Kidney glomerular epithelial cell (primary cell): Measurements from ENCODE around the gene OR10G2.
"Not testable (repeated sequence)": the region's sequence is repeated elsewhere in the genome, so short reads cannot be mapped to it uniquely, and the experiment has no call there.

ENCODE experiments used
- DNase-seq: peaks from one replicate; lab custom pipeline; 2025; lab: John Stamatoyannopoulos, UW

OR10G2 gene, protein sequence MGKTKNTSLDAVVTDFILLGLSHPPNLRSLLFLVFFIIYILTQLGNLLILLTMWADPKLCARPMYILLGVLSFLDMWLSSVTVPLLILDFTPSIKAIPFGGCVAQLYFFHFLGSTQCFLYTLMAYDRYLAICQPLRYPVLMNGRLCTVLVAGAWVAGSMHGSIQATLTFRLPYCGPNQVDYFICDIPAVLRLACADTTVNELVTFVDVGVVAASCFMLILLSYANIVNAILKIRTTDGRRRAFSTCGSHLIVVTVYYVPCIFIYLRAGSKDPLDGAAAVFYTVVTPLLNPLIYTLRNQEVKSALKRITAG

DNA sequence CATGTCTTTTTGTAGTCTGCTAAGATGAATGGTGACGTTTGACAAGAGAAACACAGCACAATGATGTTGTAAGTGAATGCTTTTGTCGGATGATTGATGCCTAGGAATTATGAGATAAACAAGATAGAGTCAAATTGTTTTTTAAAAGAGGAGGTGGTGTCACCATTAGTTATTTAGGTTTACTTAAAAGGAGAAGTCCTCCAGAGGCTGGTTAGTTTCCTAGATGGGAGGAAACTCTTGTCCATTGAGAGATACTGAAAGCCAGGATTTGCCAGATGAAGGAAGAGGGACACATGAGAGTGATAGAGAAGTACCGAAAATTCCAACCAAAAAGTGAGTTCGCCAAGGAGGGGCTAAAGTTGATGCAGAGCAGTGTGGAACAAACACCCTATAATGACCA is at the start of gene OR10G2:
TSS of gene OR10G2 (minus strand) at position 101 of the 400 bp plus-strand sequence. CDS start at position 3, 98 bp downstream.
- DNase-seq, result no peak

DNA sequence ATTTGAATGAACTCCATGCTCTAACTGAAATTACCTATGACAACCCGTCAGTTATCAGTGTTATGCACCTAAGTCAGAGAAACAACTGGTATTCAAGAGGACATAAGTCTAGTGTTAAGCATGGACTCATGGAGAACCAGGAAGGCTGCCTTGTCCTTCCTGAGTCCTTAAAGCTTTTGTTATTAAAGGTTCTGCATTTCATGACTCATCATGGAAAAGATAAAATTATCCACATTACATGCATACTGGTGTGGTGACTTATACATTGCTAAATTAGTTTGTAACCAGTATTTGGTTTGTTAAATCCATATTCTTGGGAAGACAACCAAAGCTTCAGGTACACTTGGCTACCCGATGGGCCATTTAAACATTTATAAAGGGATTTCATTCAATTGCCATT is 45.3 kb upstream of the OR10G2 start:
- no peak for DNase-seq

DNA sequence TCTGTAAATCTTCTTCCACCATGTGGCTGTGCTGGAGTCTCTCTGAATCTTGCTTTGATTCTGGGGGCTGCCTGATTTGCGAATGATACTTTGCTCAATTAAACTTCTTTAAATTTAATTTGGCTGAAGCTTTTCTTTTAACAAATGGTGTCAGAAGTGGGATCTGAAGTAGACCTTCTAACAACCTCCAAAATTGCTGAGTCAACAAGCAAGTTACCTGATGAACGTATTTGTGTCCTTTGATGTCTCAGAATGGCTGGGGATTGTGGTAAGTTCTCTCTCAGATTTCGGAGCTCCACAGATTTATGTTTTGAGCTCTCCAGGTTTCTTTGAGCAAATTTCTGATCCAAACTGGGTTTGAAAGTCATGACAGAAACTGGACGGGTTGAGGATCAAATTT is 40.8 kb upstream of the OR10G2 start:
- no peak for DNase-seq

DNA sequence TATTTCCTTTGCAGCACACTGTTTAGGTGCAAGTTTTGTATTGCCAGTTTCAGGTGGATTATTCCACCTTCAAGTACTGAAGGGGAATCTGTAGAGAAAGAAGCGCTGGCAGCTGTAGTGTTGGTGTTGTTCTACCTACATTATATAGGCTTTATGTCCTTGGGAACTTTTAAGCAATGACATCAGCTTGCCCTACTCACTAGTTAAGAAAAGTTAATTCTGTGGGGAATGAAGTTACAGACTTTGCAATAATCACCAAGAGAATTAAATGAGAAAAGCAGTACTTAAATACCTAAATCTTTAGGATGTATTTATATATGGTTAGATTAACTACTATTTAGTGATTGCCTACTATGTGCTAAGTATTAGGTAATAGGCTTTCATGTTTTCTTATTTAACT is 39.0 kb upstream of the OR10G2 start, which contains the start of gene OR4E1:
TSS of gene OR4E1 (minus strand) at position 101 of the 400 bp plus-strand sequence. CDS start 2,883 bp downstream, outside the sequence.
- DNase-seq, result no peak

DNA sequence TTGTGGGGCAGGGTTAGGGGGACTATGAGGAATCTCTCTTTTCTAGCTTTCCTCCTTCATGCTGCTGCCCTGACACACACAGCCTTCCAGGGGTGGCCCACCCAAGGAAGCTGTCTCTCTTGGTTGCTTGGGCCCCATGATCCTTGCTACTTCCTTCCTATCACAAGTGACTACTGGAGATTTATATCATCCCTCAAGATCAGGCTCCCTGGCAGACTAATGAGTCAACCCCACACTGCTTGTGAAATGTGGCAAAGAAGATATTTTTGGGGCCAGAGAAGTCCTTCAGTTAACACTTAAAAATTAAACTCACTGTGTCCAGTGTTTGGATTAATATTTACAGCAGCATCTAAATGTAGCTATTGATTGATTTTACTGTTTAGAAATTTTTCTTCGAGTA is 37.4 kb upstream of the OR10G2 start:
- DNase-seq, result no peak

DNA sequence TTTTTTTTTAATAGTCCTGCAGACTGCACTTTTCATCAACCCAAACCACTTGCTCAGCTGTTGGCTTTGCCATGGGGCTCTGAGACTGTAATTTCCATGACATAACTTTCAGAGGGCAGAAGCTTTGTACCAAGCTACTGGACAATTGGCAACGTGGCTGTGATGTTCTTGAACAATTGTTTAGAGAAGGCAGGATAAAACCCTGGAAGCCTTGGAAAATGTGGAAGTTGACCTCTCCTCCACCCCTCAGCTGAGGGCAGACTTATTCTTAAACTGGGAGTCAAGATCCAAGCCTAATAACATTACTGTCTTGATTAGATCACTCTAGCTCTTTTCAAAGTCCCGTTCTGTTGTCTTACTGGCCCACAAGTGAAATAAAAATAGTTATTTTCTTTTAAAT is 36.6 kb upstream of the OR10G2 start:
- DNase-seq, result no peak

DNA sequence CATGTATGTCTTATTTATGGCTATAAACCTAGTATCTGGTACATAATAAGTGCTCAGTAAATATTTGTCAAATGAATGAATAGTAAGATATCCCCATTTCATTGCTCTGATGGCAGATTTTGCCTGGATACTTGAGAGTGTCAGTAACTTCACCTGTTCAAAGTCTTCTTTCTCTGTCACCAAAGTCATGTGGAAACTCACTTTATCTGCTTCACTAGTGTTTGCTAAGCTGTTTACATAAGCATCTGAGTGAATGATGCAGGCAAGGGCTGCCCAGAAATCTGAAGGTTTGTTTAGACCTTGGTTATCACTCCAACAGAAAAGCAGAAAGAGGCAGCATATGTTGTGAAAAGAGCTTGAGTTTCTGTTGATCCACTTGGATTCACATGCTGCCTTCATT is 34.5 kb upstream of the OR10G2 start:
- DNase-seq, result no peak

DNA sequence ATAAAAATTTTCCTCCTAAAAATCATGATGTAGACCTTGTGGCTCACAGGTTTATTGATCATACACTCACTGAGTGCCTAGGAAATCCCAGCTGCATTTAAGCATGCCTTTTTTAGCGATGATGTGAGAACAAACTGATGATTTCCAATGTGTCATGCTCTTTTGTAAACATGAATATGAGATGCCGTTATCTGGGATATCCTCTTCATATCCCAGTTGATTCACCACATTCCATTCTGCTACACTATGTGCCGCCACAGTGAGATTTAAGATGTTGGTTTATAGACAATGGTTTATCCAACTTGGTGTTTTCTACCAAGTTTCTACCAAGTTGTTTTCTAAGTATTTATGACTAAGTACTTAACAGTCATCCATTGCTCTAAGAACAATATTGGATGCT is 33.6 kb upstream of the OR10G2 start:
- no peak for DNase-seq

DNA sequence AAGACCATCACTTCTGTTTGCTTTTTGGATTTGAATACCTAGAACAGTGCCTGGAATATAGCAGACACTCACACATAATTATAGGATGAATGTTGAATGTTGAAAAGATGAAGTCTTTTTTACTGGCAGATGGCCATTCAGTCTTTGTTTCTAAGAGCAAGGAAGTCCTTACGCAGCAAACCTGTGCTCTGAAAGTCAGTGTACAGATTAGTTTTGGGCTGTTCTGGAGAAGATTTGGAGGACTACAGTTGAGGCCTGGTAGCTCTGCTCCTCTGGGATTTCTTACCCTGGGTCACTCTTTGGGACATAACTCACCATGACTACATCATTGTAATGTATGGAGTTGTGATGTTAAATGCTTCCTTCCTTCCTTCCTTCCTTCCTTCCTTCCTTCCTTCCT is 22.2 kb upstream of the OR10G2 start:
- no peak for DNase-seq

DNA sequence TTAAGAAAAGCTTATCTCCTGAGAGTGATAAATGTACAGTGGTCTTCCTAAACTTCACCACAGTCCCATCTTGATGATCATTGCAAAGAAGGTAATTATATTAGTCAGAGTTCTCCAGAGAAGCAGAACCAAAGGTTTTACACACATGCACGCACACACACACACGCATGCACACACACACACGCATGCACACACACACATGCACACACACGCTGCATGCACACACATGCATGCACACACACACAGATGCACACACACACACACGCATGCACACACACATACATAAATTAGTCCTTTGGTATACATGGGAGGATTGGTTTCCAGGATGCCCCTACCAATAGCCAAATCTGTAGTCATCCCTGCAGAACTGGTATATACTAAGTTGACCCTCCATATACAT is 19.5 kb upstream of the OR10G2 start:
- no peak for DNase-seq

DNA sequence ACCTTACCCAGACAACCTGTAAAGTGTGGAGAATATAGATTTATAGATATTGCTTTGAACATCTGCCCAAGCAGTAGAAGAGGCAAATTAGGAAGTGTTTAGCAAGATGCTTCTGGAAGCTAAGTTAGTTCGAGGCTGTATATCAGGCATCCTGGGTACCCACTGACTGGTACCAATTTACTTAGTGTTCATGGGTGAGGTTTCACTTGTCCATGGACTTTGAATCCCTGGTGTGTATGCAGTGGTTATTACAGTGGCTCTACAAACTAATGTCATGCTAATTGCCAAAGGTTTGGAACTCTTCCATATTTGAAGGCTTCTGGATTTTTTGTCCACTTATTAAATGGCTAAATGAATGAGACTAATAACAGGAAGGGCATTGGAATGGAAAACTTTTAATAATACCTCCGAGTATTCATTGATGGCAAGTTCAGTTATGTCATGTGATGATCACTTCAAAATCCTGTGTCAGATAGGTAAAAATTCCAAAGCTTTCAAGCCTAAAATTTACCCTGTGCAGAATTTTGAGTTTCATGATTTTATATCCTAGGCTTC is 18.7 kb upstream of the OR10G2 start, which contains the start of gene OR4E2:
TSS of gene OR4E2 (plus strand) at position 505 of the 555 bp plus-strand sequence. CDS start 11,248 bp downstream, outside the sequence.
- DNase-seq, result no peak

DNA sequence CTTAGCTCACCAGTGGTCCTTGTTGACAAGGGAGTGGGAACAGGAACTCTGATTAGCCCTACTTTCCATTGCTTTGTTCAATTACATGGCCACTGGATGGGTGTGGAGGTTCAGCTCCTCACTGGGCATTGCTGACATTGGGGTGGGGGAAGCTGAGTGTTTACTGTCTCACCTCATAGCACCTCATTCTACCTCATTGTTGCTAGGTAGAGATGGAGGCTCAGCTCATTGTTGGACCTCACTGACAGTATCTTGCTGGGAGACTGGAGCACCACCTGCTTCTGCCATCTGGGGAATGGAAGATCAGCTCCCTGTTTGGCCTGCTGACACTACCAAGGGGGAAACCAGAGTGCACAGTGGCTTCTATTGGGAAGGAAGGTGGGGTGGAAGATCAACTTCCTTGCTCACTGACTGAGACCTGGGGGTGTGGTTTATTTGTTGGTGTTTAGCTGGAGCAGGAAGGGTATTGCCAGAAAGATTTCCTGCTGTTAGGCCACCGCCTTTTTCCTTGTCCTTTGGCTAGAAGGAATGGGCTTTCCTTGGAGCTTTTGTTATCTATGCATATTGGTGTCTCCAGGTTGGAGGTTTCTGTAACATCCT is 17.6 kb upstream of the OR10G2 start:
- DNase-seq, result no peak

DNA sequence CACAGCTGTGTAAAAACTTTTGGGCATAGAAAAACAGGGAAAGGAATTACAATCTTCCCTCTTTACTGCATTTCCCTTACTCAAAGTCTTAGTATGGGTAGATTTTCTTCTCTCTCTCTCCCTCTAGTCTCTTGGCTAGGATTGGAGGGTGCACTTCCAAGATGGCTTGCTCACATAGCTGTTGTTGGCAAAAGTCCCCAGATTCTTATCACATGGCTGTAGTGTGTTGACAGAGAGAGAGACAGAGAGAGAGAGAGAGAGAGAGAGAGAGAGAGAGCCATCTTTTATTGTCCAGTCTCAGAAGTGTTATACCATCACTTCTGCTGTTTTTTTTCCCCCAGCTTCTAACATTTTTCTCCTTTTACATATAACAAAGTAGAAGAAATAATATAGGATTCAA is 12.6 kb upstream of the OR10G2 start:
- DNase-seq, result no peak

DNA sequence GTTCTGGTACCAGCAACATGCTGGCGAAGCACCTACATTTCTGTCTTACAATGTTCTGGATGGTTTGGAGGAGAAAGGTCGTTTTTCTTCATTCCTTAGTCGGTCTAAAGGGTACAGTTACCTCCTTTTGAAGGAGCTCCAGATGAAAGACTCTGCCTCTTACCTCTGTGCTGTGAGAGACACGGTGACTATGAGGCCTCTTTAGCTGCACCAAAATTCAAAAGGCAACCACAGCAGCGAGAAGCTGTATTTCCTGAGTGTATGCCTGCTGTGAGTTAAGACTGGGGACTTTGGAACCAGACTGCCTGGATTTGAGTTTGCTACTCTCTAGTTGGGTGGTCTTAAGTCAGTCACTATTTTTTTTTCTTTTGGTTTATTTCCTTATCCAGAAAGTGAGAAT is 8.7 kb upstream of the OR10G2 start:
- no peak for DNase-seq

DNA sequence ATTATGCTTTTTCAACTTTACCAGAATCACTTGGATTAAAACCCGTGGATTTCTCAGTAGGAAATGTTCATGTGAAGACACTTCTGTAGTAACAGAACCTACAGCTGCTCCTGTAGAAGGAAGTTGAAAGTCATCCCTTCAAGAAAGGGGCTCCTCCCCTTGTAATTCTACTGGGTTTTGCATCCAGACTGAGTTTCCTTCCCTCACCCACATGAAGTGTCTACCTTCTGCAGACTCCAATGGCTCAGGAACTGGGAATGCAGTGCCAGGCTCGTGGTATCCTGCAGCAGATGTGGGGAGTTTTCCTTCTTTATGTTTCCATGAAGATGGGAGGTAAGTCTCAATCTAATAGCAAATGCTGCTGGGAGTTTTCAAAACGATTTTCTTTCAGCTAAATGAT is 7.9 kb upstream of the OR10G2 start:
- DNase-seq, result no peak

DNA sequence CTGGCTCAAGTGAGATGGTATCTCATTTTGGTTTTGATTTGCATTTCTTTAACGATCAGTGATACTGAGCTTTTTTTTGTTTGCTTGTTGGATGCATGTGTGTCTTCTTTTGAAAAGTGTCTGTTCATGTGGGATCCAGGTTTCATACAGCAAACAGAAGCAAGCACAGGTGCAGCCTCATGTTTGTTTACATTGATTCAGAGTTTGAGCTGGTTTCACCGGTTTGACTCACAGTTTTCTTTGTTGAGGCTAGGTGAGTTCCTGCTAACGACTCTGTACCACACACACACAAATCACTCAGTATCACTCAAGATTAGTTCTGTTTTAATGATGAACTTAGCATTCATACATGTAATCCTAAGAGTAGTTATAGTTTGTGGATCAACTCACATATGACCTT is 3.7 kb downstream of the OR10G2 start:
- no peak for DNase-seq

DNA sequence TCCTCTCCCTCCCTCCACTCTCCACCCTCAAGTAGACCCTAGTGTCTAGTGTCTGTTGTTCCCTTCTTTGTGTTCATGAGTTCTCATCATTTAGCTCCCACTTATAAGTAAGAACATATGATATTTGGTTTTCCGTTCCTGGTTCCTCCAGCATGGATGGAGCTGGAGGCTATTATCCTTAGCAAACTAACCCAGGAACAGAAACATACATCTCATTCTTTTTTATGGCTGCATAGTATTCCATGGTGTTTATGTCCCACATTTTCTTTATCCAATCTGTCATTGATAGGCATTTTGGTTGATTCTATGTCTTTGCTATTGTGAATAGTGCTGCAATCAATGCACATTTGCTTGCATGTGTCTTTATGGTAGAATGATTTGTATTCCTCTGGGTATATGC is 4.2 kb downstream of the OR10G2 start:
- not testable (repeated sequence) for DNase-seq

DNA sequence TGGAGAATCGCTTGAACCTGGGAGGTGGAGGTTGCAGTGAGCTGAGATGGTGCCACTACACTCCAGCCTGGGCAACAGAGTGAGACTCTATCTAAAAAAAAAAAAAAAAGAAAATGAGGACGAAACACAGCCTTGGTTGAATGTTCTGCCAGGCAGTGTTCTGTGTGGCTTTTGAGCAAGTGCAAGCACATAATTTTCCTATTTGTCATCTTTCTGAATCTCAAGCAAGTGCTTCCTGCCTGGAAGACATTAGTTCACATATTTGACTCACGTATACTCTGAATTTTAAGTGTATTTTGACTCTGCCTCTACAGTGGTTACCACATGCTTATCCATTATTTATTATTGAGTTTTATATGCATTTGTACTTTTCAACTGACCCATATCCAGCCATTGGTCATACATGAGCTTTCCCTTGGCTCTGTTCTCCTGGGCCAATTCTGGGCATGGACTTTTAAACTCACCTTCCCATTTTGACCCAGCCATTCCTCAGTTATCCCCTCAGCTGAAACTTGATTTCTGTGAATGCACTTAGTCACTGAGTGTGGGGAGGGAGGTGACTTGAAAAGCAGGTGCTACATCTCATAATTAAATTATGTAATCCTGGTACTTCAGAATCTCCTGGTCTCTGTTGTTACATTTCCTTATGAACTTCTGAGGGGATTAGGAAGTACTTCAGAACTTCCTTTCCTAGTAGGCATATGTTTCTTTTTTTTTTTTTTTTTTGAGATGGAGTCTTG is 8.1 kb downstream of the OR10G2 start:
- DNase-seq, result no peak

DNA sequence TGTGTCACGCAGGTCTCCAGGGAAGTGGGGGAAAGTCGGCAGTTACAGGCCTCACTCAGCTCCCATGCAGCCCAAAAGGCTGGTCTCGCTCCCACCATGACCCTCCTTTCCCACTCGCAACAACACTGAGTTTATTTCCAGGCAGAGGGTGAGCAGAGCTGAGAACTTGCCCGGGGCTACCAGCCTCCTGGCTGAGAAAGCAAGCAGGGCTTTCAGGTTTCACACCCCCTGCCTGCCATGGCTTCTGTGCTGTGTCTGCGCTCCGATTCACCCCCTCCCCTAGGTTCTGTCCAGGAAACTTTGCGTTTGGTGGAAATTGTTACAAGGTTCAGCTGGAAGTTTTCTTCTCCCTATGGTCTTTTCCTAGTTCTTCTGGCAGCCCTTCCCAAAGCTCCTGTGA is 17.1 kb downstream of the OR10G2 start:
- no peak for DNase-seq

DNA sequence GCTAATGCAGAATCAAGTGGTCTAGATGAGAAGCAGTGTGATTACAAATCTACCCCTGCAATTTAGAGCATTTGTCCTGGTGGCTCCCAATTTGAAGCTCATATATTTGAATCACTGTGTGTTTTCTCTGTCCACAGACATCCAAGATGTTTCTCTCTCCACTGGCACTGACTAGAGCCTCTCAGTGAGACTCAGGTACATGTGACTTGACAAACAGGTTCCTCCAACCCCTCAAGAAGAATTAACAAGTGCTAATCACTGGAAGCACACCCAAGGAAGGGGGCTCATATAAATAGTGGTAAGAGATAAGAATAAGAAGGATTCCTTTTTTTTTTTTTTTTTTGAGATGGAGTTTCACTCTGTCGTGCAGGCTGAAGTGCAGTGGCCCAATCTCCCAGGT is 20.5 kb downstream of the OR10G2 start:
- no peak for DNase-seq

DNA sequence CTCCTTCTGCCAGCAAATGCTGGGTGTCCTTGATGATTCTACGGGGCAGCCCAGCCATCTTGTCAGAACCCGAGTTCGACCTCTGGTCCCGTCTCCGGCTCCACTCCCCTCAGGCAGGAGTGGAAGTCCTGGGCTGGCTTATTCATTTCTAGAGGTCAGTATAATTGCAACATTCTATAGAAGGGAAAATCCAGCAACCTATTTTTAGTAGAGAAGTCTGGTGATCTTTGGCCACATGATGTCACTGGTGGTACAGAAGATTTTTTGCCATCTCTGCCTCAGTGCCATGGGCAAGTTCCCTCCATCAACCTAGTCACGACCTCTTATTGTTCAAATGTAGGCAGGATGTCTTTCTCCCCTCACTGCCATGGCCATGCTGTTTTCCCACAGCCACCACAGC is 22.4 kb downstream of the OR10G2 start:
- no peak for DNase-seq

DNA sequence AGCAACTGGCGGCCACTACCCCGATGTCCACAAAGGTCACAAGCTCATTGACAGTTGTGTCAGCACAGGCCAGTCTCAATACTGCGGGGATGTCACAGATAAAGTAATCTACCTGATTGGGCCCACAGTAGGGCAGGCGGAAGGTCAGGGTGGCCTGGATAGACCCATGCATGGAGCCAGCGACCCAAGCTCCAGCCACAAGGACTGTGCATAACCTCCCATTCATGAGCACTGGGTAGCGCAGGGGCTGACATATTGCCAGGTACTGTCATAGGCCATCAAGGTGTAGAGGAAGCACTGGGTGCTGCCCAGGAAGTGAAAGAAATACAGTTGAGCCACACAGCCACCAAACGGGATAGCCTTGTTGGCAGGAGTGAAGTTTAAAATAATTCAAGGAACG is 32.6 kb downstream of the OR10G2 start:
- DNase-seq, result not testable (repeated sequence)

DNA sequence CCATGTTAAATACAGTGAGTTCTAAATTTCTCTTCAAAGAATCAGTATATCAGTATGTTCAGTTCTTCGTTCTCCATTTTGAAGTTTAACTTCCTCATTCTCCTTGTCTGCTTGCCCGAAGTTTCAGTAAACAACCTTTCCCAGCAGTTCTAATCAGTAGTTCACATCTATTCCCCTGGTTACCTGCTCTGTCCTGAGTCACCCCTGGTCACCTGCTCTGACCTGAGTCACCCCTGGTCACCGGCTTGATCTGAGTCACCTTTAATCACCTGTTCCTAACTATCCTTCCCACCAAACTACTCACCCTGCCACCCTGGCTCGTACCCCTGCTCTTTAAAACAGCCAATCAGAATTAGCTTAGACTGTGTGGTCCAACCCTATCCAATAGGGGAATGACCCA is 45.4 kb downstream of the OR10G2 start:
- DNase-seq, result no peak
